ENCODE data around the gene SEMA5A.

The SEMA5A gene

GRCh38 chr5:9058666-9059065 lies 487.2 kb downstream of the SEMA5A start:
- Histone ChIP-seq H3K4me2 (ENCODE audit: low read length) (no peak overlapping the region), H3K4me1 (no peaks in the 10 kb centered on the region), H3K4me3 (ENCODE audit: low read depth, low read length) (no peak overlapping the region), H3K27me3 (ENCODE audit: control insufficient read depth, insufficient read depth, low read length) (no peaks in the 10 kb centered on the region), H3K27ac (no peak overlapping the region), H3K79me2 (no peaks in the 10 kb centered on the region), H3K9ac (no peak overlapping the region), H3K9me3 (ENCODE audit: control insufficient read depth, low read length) (no peaks in the 10 kb centered on the region), H3K36me3 (ENCODE audit: control insufficient read depth, insufficient read depth, low read length) (no peaks in the 10 kb centered on the region), H2AFZ (no peak overlapping the region)
- TF ChIP-seq CTCF (IDR thresholded peaks at IDR 0.05), result no peak

GRCh38 chr5:9058161-9058560 lies 487.7 kb downstream of the SEMA5A start:
- Histone ChIP-seq H2AFZ (no peak overlapping the region), H3K79me2 (no peaks in the 10 kb centered on the region), H3K4me1 (no peaks in the 10 kb centered on the region), H3K36me3 (ENCODE audit: control insufficient read depth, insufficient read depth, low read length) (no peaks in the 10 kb centered on the region), H3K27ac (no peak overlapping the region), H3K4me3 (ENCODE audit: low read depth, low read length) (no peak overlapping the region), H3K27me3 (ENCODE audit: control insufficient read depth, insufficient read depth, low read length) (no peaks in the 10 kb centered on the region), H3K4me2 (ENCODE audit: low read length) (no peak overlapping the region), H3K9ac (no peak overlapping the region), H3K9me3 (ENCODE audit: control insufficient read depth, low read length) (no peaks in the 10 kb centered on the region)
- TF ChIP-seq CTCF (IDR thresholded peaks at IDR 0.05), result no peak

GRCh38 chr5:9057406-9058000 lies 488.4 kb downstream of the SEMA5A start:
- no peaks in the 10 kb centered on the region for H3K36me3 ChIP-seq (ENCODE audit: control insufficient read depth, insufficient read depth, low read length)
- no peak overlapping the region for H3K27ac ChIP-seq
- H2AFZ ChIP-seq, result no peak overlapping the region
- no peaks in the 10 kb centered on the region for H3K9me3 ChIP-seq (ENCODE audit: control insufficient read depth, low read length)
- H3K4me3 ChIP-seq (ENCODE audit: low read depth, low read length), result no peak overlapping the region
- H3K79me2 ChIP-seq, result no peaks in the 10 kb centered on the region
- no peaks in the 10 kb centered on the region for H3K4me1 ChIP-seq
- H3K27me3 ChIP-seq (ENCODE audit: control insufficient read depth, insufficient read depth, low read length), result no peaks in the 10 kb centered on the region
- H3K9ac ChIP-seq, result no peak overlapping the region
- no peak overlapping the region for H3K4me2 ChIP-seq (ENCODE audit: low read length)
- TF ChIP-seq CTCF (IDR thresholded peaks at IDR 0.05), result no peak

GRCh38 chr5:9056046-9056445 lies 489.8 kb downstream of the SEMA5A start:
- H3K36me3 ChIP-seq (ENCODE audit: control insufficient read depth, insufficient read depth, low read length), result no peaks in the 10 kb centered on the region
- no peak overlapping the region for H3K9ac ChIP-seq
- no peaks in the 10 kb centered on the region for H3K27me3 ChIP-seq (ENCODE audit: control insufficient read depth, insufficient read depth, low read length)
- TF ChIP-seq CTCF (IDR thresholded peaks at IDR 0.05), result no peak
- no peaks in the 10 kb centered on the region for H3K4me1 ChIP-seq
- H3K79me2 ChIP-seq, result no peaks in the 10 kb centered on the region
- H3K4me2 ChIP-seq (ENCODE audit: low read length), result no peak overlapping the region
- no peaks in the 10 kb centered on the region for H3K9me3 ChIP-seq (ENCODE audit: control insufficient read depth, low read length)
- H3K27ac ChIP-seq, result no peak overlapping the region
- H3K4me3 ChIP-seq (ENCODE audit: low read depth, low read length), result no peak overlapping the region
- H2AFZ ChIP-seq, result no peak overlapping the region
